OCI-LY1 (cell line): ENCODE measurements around the gene CPLANE2.

Experiments
- H2AFZ ChIP-seq: fragments of 200-600 bp; sonication (generic), shearing (Covaris generic); 2 replicates; pipeline ENCODE4 v1.6.0; 2014; ENCODE audit warnings: antibody characterized with exemption, mild to moderate bottlenecking, low read length
- H3F3A ChIP-seq: fragments of 200-600 bp; sonication (generic), shearing (Covaris generic); 2 replicates; pipeline ENCODE4 v1.6.0; 2014; ENCODE audit warnings: mild to moderate bottlenecking, antibody characterized with exemption, low read length, moderate library complexity; ENCODE audit not compliant: insufficient read depth
- H3K27ac ChIP-seq: fragments of 200-600 bp; sonication (generic); 2 replicates; pipeline ENCODE4 v1.5.1; 2014; ENCODE audit warnings: low read length, mixed run types, mild to moderate bottlenecking, low read depth; ENCODE audit not compliant: poor library complexity, severe bottlenecking
- H3K27me3 ChIP-seq: fragments of 200-600 bp; sonication (generic); 2 replicates; pipeline ENCODE4 v1.6.0; 2014; ENCODE audit warnings: antibody characterized with exemption, mild to moderate bottlenecking, low read length, moderate library complexity; ENCODE audit not compliant: insufficient read depth
- H3K36me3 ChIP-seq: fragments of 200-600 bp; sonication (generic); 2 replicates; pipeline ENCODE4 v1.6.1; 2014; ENCODE audit warnings: mild to moderate bottlenecking, antibody characterized with exemption, low read length, moderate library complexity, mixed read lengths; ENCODE audit not compliant: insufficient read depth
- H3K4me1 ChIP-seq: fragments of 200-600 bp; sonication (generic); 2 replicates; pipeline ENCODE4 v1.5.1; 2014; ENCODE audit warnings: mild to moderate bottlenecking, low read length, moderate library complexity; ENCODE audit not compliant: insufficient read depth, severe bottlenecking
- H3K4me2 ChIP-seq: fragments of 200-600 bp; sonication (generic), shearing (Covaris generic); 2 replicates; pipeline ENCODE4 v1.6.1; 2014; ENCODE audit warnings: low read length
- H3K4me3 ChIP-seq: fragments of 200-600 bp; sonication (generic); 2 replicates; pipeline ENCODE4 v1.5.1; 2014; ENCODE audit warnings: low read length, low read depth, mild to moderate bottlenecking, mixed read lengths; ENCODE audit not compliant: poor library complexity, severe bottlenecking
- H3K79me2 ChIP-seq: fragments of 200-600 bp; shearing (Covaris generic); 2 replicates; pipeline ENCODE4 v1.6.1; 2016; ENCODE audit warnings: mixed run types, low read length, mixed read lengths; ENCODE audit not compliant: insufficient read depth
- H3K9ac ChIP-seq: fragments of 200-600 bp; sonication (generic), shearing (Covaris generic); 2 replicates; pipeline ENCODE4 v1.6.1; 2014; ENCODE audit warnings: mild to moderate bottlenecking, low read length, mixed read lengths
- H3K9me2 ChIP-seq: fragments of 200-600 bp; sonication (generic), shearing (Covaris generic); 2 replicates; pipeline ENCODE4 v1.6.1; 2014; ENCODE audit warnings: low read depth, mild to moderate bottlenecking, low read length, mixed read lengths
- H3K9me3 ChIP-seq: fragments of 200-600 bp; shearing (Covaris generic); 2 replicates; pipeline ENCODE4 v1.6.1; 2014; ENCODE audit warnings: low read length, mixed read lengths
- H4K20me1 ChIP-seq: fragments of 200-600 bp; sonication (generic), shearing (Covaris generic); 2 replicates; pipeline ENCODE4 v1.6.0; 2016; ENCODE audit warnings: mild to moderate bottlenecking, low read length; ENCODE audit not compliant: insufficient read depth
- CTCF ChIP-seq: fragments of 200-600 bp; sonication (generic), shearing (Covaris generic); IDR thresholded peaks from 2 replicates; pipeline ENCODE4 v1.5.1; 2017; ENCODE audit warnings: mild to moderate bottlenecking, antibody characterized with exemption, low read length, moderate library complexity, mixed read lengths
- EZH2 ChIP-seq: fragments of 200-600 bp; sonication (generic), shearing (Covaris generic); IDR thresholded peaks from 2 replicates; pipeline ENCODE4 v1.8.0; 2017; ENCODE audit warnings: borderline replicate concordance, mixed run types, mild to moderate bottlenecking, antibody characterized with exemption, low read length, moderate library complexity, mixed read lengths

CPLANE2 gene

DNA sequence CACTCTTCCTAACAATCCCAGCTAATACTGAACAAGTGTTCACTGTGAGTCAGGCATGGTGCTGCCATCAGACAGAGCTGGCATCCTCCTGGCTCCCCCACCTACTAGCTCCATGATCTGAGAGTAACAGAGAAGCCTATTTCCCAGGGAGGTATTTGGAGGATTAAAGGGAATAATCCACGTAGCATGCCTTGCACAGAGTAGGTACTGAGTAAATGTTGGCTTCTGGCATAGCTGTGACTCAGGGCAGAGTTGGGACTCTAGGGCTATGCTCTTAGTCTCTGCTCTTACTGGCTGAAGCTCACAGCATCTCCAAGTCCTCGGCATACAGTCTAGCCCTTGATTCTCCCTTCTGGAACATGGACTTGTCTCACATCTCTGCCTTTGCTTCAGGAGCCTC lies 32.8 kb downstream of the CPLANE2 start:
- no peaks in the 10 kb centered on the region for H4K20me1 ChIP-seq
- H3K9me3 ChIP-seq = no peaks in the 10 kb centered on the region
- H3K27ac ChIP-seq = no peak overlapping the region
- no peaks in the 10 kb centered on the region for H3K9me2 ChIP-seq
- no peak overlapping the region for H3K4me3 ChIP-seq
- H3K4me1 ChIP-seq = peaks cover 5% of the 10 kb centered on the region
- no peaks in the 10 kb centered on the region; the same call in 1 of the 2 replicates for H3K27me3 ChIP-seq
- H3K4me2 ChIP-seq = no peak overlapping the region
- no peak overlapping the region for H2AFZ ChIP-seq
- H3F3A ChIP-seq = no peaks in the 10 kb centered on the region
- H3K9ac ChIP-seq = no peak overlapping the region
- TF ChIP-seq CTCF (no peak), EZH2 (no peak)
- H3K79me2 ChIP-seq = no peaks in the 10 kb centered on the region
- H3K36me3 ChIP-seq = no peaks in the 10 kb centered on the region

DNA sequence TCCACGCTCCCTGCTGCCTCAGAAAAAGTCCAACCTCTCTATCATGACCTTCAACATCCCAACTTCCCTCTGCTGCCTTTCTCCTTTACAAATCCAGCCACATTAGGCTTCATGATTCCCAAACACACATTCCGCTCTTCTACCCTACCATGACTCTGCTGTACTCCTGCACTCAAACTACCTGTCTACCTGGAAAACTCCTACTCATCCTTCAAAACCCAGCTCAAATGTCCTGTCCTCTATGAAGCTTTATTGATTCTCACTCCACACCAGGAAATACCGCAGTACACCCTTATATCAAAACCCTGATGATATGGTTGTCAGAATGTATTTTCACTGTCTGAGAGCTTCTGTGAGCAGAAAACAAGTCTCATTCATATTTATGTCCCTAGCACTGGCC lies 33.4 kb downstream of the CPLANE2 start:
- Histone ChIP-seq H2AFZ (no peak overlapping the region), H3K9ac (no peak overlapping the region), H4K20me1 (no peaks in the 10 kb centered on the region), H3K4me2 (no peak overlapping the region), H3K4me3 (no peak overlapping the region), H3F3A (no peaks in the 10 kb centered on the region), H3K27ac (no peak overlapping the region), H3K9me2 (no peaks in the 10 kb centered on the region), H3K4me1 (peaks cover 5% of the 10 kb centered on the region), H3K27me3 (no peaks in the 10 kb centered on the region; the same call in 1 of the 2 replicates), H3K9me3 (no peaks in the 10 kb centered on the region), H3K36me3 (no peaks in the 10 kb centered on the region), H3K79me2 (no peaks in the 10 kb centered on the region)
- TF ChIP-seq CTCF (no peak), EZH2 (no peak)

GRCh38 chr1:16202281-16203210 lies 34.4 kb downstream of the CPLANE2 start:
- H3K4me1 ChIP-seq = peaks cover 5% of the 10 kb centered on the region
- H3K27me3 ChIP-seq = no peaks in the 10 kb centered on the region
- no peaks in the 10 kb centered on the region for H3K9me3 ChIP-seq
- TF ChIP-seq EZH2 (no peak), CTCF (no peak)
- no peak overlapping the region for H3K9ac ChIP-seq
- no peaks in the 10 kb centered on the region for H3K36me3 ChIP-seq
- no peaks in the 10 kb centered on the region for H3F3A ChIP-seq
- no peak overlapping the region for H2AFZ ChIP-seq
- no peaks in the 10 kb centered on the region for H3K79me2 ChIP-seq
- H3K27ac ChIP-seq = no peak overlapping the region
- H3K9me2 ChIP-seq = no peaks in the 10 kb centered on the region
- H4K20me1 ChIP-seq = no peaks in the 10 kb centered on the region
- H3K4me3 ChIP-seq = no peak overlapping the region
- H3K4me2 ChIP-seq = no peak overlapping the region
